ENCODE data around the gene PNMA6E. TPM values are rescaled to one million over a fixed set of nuclear protein-coding genes. Genes with fewer than 3 reads are reported as not detected.

The PNMA6E gene
- total RNA-seq, 2 experiments from 2014 or later: not detected

- Mint-ChIP-seq H3K36me3 (peaks cover 16% of the 10 kb centered on the region), H3K9me3 (ENCODE audit: low read depth) (no peaks in the 10 kb centered on the region), H3K4me3 (no peak overlapping the region), H3K27ac (no peak overlapping the region), H3K4me1 (peaks cover 11% of the 10 kb centered on the region), H3K27me3 (no peaks in the 10 kb centered on the region)
- CTCF ChIA-PET: no interaction called here
- no peak for DNase-seq
- ATAC-seq: no peak
These were observed 47.7 kb downstream of the PNMA6E start for GRCh38 chrX:153353416-153353815.

- no peak for DNase-seq
- no peaks in the 10 kb centered on the region for H3K27me3 Mint-ChIP-seq
- H3K27ac Mint-ChIP-seq: no peak overlapping the region
- H3K4me3 Mint-ChIP-seq: no peak overlapping the region
- H3K9me3 Mint-ChIP-seq (ENCODE audit: low read depth): no peaks in the 10 kb centered on the region
- H3K36me3 Mint-ChIP-seq: peaks cover 20% of the 10 kb centered on the region
- no peak for ATAC-seq
- CTCF ChIA-PET: no interaction called here
- H3K4me1 Mint-ChIP-seq: peaks cover 15% of the 10 kb centered on the region
These were observed 48.3 kb downstream of the PNMA6E start for GRCh38 chrX:153352858-153353257.

- Mint-ChIP-seq H3K27me3 (no peaks in the 10 kb centered on the region), H3K36me3 (peaks cover 24% of the 10 kb centered on the region), H3K9me3 (ENCODE audit: low read depth) (no peaks in the 10 kb centered on the region), H3K4me1 (peaks cover 15% of the 10 kb centered on the region), H3K4me3 (no peak overlapping the region), H3K27ac (no peak overlapping the region)
- CTCF ChIA-PET: no interaction called here
- no peak for ATAC-seq
- no peak for DNase-seq
These were observed 49.2 kb downstream of the PNMA6E start for GRCh38 chrX:153351981-153352380.

- no peak for DNase-seq
- Mint-ChIP-seq H3K36me3 (peaks cover 30% of the 10 kb centered on the region), H3K27ac (peak overlapping the region; percentile 63), H3K27me3 (no peaks in the 10 kb centered on the region), H3K4me3 (no peak overlapping the region), H3K9me3 (ENCODE audit: low read depth) (no peaks in the 10 kb centered on the region), H3K4me1 (peaks cover 17% of the 10 kb centered on the region)
- CTCF ChIA-PET: no interaction called here
- ATAC-seq: no peak
These were observed 51.2 kb downstream of the PNMA6E start for GRCh38 chrX:153349952-153350351.

GRCh38 chrX:153348421-153348820, 52.7 kb downstream of the PNMA6E start:
- ATAC-seq (no peak), DNase-seq (no peak)
- H3K27me3 Mint-ChIP-seq: no peaks in the 10 kb centered on the region
- peaks cover 25% of the 10 kb centered on the region for H3K4me1 Mint-ChIP-seq
- H3K4me3 Mint-ChIP-seq: no peak overlapping the region
- CTCF ChIA-PET: no interaction called here
- peaks cover 43% of the 10 kb centered on the region for H3K36me3 Mint-ChIP-seq
- no peaks in the 10 kb centered on the region for H3K9me3 Mint-ChIP-seq (ENCODE audit: low read depth)
- H3K27ac Mint-ChIP-seq: no peak overlapping the region

- Mint-ChIP-seq H3K4me3 (no peak overlapping the region), H3K27ac (no peak overlapping the region), H3K4me1 (peaks cover 34% of the 10 kb centered on the region), H3K9me3 (ENCODE audit: low read depth) (no peaks in the 10 kb centered on the region), H3K36me3 (peaks cover 49% of the 10 kb centered on the region), H3K27me3 (no peaks in the 10 kb centered on the region)
- ATAC-seq: no peak
- no peak for DNase-seq
- CTCF ChIA-PET: no interaction called here
These were observed 53.6 kb downstream of the PNMA6E start for GRCh38 chrX:153347530-153347929.

Other genes with a start within 250 kb of the PNMA6E start
- not detected for gene MAGEA1, start 222.1 kb downstream of the PNMA6E start, total RNA-seq
- not detected for gene PNMA6F, start 79.6 kb downstream of the PNMA6E start, total RNA-seq
- gene ZNF275, start 67.2 kb downstream of the PNMA6E start, total RNA-seq: 10 to 100 TPM; 11.8 to 11.9 TPM
- gene ZFP92, start 10.1 kb upstream of the PNMA6E start, total RNA-seq: 1 to 10 TPM; 1.7 to 2.2 TPM
- gene TREX2, start 44.7 kb upstream of the PNMA6E start, total RNA-seq: 1 to 10 TPM; 1.8 to 2.0 TPM
- gene HAUS7, start 69.2 kb upstream of the PNMA6E start, total RNA-seq: 10 to 100 TPM; 54.4 to 56.3 TPM
- gene BGN, start 93.6 kb upstream of the PNMA6E start, total RNA-seq: not detected
- not detected for gene ATP2B3, start 116.3 kb upstream of the PNMA6E start, total RNA-seq
- gene CCNQ, start 197.8 kb upstream of the PNMA6E start, total RNA-seq: 10 to 100 TPM; 17.5 to 24.7 TPM
- gene DUSP9, start 245.9 kb upstream of the PNMA6E start, total RNA-seq: under 1 TPM in 1 of 2 experiments, not detected in 1; 0.09 TPM